CD4-positive, alpha-beta T cell treated with Interleukin-17A for 1 hour (primary cell): ENCODE results near the gene SPIB.
"Not testable (repeated sequence)": the region's sequence is repeated elsewhere in the genome, so short reads cannot be mapped to it uniquely, and the experiment has no call there.

Source experiments
- DNase-seq: peaks from one replicate; pipeline ENCODE4 v3.0.0-alpha.2; 2020

Gene SPIB

GRCh38 chr19:50418176-50419021 is at the start of gene SPIB:
Gene SPIB (plus strand): TSS chr19:50418938. CDS start chr19:50418963, 25 bp downstream.
- DNase-seq = no peak

DNA sequence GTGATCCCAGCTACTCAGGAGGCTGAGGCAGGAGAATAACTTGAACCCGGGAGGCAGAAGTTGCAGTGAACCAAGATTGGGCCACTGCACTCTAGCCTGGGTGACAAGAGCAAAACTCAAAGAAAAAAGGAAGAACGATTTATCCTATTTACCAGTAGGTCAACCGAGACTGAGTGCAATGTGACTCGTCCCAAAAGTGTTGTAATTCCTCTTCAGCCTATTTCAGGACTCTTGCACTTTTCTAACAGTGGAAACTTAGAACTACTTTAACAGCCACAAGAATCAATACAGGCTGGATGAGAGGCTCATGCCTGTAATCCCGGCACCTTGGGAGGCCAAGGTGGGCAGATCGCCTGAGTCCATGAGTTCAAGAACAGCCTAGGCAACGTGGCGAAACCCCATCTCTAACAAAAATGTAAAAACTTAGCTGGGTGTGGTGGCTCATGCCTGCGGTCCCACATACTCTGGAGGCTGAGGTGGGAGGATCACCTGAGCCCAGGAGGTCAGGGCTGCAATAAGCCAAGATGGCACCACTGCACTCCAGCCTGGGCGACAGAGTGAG is 46.7 kb upstream of the SPIB start:
- no peak for DNase-seq

GRCh38 chr19:50376166-50377050 is 42.3 kb upstream of the SPIB start, which contains the start of gene NR1H2:
Gene NR1H2 (plus strand): TSS chr19:50376457. CDS start chr19:50377606, 1,149 bp downstream.
- peak; percentile 97 for DNase-seq

DNA sequence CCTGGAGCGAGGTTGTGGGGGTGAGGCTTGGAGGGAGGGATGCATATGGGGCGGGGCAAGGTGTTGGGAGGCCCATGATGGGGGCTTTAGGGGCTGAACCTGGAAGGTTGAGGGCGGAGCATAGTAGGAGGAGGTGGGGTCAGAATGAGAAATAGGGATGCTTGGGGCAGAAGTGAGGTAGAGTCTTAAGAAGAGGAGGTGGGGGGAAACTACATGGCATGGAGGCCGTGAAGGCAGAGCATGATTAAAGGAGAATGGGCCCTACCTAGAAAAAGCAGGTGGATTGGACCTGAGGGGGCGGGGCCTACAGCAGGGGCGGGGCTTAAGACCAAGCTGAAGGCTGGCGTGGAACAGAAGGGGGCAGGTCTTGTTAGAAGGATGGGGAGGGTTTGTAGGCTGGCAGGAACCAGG is 41.7 kb upstream of the SPIB start:
- DNase-seq = peak; percentile 75

DNA sequence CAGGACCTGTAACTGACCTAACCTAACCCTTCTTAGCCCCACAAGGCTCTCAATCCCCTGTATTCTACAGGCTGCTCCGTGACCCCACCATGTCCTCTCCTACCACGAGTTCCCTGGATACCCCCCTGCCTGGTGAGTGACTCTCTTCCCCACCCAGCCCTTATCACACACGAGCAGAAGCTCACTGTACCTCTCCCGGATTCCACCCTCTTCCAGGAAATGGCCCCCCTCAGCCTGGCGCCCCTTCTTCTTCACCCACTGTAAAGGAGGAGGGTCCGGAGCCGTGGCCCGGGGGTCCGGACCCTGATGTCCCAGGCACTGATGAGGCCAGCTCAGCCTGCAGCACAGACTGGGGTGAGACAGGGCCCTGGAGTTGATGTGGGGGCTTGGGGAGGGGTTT is 41.2 kb upstream of the SPIB start:
- DNase-seq = no peak

GRCh38 chr19:50378169-50378862 is 40.4 kb upstream of the SPIB start:
- DNase-seq = no peak

DNA sequence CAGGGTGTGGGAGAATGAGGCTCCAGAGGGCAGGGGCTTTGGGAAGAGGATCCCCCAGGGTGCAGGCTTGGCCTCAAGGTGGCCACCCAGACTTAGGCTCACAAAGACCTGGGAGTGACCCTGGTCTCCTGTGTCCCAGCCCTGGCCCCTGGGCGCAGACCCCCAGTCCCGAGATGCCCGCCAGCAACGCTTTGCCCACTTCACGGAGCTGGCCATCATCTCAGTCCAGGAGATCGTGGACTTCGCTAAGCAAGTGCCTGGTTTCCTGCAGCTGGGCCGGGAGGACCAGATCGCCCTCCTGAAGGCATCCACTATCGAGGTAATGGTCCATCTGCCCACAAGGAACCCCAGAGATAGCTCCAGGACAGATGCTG is 39.9 kb upstream of the SPIB start:
- DNase-seq = no peak

DNA sequence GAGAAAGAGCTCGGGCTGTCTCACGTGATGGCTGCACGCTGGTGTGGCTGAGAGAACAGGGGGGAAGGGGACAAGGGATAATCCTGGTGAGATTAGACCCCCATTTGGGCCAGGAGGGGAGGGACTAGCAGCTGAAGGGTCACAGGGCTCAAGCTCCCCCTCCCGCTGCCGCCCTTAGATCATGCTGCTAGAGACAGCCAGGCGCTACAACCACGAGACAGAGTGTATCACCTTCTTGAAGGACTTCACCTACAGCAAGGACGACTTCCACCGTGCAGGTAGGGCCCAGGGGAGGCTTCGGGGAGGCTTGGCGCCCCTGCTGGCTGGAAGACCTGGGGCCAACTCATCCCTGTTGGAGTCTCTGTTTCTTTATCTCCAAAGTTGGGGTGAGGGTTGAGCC is 39.1 kb upstream of the SPIB start:
- DNase-seq = no peak

DNA sequence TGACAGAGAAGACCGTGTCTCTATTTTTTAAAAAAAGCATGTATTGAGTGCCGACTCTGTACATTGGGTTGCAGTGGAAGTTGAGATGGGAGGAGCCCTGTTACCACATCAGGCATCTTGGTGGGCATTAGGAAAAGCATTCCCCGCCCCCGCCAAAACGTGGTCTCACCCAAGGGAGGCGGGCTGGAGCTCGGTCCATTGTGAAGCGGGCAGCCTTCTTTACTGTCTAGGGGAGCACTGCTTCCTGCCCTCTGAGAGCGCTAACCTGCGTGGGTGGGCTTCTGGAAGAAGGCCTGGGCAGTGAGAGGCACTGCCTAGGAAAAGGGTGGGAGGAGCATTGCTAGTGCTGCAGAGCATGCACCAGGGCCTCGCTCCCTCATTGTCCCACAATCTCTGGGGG is 38.6 kb upstream of the SPIB start:
- DNase-seq = no peak

- DNase-seq = no peak
Observed at GRCh38 chr19:50380751-50381151, 38.0 kb upstream of the SPIB start.

DNA sequence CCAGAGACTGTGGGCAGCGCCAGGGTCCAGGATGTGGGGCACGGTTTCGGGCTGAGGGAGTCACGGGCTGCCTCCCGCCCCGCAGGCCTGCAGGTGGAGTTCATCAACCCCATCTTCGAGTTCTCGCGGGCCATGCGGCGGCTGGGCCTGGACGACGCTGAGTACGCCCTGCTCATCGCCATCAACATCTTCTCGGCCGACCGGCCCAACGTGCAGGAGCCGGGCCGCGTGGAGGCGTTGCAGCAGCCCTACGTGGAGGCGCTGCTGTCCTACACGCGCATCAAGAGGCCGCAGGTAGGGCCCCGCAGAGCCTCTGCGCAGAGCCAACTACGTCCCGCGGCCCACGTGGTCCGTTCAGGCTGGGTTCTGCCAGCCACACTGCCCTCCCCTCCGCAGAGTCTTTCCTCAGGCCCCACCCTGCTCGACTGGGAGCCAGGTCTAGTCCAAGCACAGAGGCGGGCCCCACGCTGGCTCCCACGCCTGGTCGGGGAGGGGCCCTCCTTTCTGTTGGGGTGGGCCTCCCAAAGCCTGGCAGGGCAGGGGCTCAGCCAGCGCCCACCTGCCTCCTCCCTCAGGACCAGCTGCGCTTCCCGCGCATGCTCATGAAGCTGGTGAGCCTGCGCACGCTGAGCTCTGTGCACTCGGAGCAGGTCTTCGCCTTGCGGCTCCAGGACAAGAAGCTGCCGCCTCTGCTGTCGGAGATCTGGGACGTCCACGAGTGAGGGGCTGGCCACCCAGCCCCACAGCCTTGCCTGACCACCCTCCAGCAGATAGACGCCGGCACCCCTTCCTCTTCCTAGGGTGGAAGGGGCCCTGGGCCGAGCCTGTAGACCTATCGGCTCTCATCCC is 36.6 kb upstream of the SPIB start:
- DNase-seq = no peak

DNA sequence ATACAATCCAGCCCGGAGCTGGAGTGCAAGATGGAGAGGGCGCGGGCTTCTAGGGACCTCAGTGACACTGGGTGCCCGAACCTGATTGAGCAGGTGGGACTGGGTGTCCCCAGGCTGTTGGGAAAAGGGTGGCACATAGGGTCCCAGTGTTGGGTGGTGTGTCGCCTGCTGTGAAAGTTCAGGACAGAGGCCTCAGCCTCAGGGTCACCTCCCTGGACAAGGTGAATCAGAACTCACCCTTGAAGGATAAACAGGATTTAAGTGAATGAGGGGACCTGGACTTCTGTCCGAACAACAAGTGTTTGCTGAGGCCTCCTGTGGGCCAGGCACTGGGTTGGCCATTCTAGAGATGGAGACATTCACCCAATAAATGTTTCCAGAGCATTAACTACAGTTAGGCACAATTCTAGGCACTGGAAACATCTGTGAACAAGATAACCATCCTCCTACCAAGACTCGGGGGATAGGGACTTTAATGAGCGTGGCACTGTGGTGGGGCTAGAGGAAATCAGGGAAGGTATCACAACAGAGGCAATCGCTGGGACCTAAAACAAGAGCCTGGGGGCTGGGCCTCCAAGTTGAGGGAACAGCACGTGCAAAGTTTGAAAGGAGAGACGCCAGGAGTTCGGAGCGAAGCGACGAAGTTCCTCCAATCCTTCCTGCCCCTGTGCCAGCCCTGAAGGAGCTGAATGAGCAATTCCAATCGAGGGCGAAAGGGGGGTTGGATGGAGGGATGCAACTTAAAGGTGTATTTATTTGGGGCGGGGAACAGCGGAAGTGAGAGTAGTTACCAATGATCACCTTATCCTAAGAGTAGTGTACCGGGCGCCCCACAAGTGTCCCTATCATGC is 35.5 kb upstream of the SPIB start:
- peak; percentile 30 for DNase-seq

DNA sequence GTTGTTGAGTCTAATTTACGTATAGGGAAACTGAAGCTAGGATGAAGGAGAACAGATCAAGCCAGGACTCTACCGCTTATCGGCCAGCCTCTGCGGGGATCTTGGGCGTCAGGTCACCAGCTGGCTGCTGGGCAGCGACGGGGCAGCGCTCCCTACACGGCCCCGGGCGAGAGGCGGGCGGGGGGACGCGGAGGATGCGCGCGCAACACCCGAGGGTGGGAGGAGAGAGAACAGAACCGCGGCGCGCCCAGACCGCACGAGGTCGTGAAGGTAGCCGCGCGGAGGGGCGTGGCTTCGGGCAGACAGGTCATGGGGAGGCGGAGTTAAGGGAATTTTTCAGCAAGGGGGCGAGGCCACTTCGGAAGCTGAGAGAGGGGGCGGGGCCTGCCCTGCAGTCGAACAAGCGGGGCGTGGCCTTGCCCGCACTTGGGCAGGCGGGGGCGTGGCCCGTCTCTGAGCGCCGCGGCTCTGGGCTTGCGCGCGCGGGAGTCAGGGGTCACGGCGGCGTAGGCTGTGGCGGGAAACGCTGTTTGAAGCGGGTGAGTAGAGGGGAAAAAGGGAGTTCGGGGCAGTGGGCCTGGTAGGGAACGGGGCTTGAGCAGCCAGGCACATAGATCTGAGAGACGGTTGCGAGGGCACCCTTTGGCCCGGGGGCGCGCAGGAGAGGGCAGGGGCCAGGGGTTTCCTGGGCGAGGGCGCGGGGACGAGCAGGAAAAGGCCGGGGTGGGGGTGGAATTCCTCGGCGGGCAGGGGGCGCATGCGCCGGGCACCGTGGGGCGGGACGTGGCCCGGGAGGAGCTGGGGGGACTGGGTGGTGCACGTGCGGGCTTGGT is 34.7 kb upstream of the SPIB start, which contains the start of gene POLD1:
Gene POLD1, plus strand, starts transcription at position 496 of the 833 bp plus-strand sequence. CDS start 14,505 bp downstream, outside the sequence.
- DNase-seq = peak; percentile 99

- no peak for DNase-seq
Observed at GRCh38 chr19:50384685-50385535, 33.8 kb upstream of the SPIB start.

DNA sequence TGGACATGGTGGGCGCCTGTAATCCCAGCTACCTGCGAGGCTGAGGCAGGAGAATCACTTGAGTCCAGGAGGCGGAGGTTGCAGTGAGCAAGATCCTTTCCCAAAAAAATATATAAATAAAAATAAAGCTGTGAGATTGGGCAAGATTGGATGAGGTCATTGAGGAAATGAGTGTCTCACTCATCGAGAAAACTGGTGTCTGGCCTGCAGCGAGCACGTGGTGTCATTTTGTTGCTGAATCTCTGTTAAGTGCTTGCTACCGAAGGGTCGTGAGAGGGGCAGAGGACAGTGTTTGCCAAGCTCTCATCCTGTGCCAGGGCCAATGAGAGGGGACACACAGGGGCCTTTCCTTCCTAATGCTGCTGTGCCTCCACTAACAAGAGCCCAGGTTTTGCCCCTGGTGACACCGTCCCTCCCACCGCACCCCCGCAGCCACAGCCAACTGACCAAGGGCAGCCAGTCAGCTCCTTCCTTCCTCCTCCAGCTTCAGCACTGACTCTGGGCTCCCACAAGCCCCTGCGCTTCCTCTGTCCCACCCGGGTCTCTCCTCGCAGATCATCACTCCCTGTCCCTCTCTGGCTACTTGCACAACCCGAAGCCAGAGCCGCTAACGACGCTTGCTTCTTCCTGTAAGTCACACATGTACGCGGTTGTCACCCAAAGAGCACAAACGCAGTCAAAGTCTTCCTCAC is 31.4 kb upstream of the SPIB start:
- no peak for DNase-seq

GRCh38 chr19:50387868-50388245 is 30.9 kb upstream of the SPIB start:
- DNase-seq = no peak

DNA sequence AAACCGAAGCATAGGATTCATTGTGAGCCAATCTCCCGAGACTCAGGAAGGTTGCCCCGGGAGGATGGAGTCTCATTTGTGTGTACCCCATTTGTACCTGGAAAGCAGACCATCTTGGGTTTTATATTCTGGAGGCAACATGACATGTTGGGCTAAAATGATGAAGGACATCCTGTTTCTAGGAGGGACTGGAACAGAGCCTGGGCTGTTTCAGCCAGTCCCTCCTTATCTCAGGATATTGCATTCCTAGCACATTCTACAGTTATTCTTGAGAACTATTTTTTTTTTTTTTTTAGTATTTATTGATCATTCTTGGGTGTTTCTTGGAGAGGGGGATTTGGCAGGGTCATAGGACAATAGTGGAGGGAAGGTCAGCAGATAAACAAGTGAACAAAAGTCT is 28.4 kb upstream of the SPIB start:
- not testable (repeated sequence) for DNase-seq

GRCh38 chr19:50390952-50391351 is 27.8 kb upstream of the SPIB start:
- DNase-seq = not testable (repeated sequence)
